ENCODE measurements around the gene SASH1. TPM values are rescaled to one million over a fixed set of nuclear protein-coding genes. Genes with fewer than 3 reads are reported as not detected.

The SASH1 gene
- total and polyA plus RNA-seq, 7 experiments from 2014 or later: 0.24 to 7.8 (median 1.4) TPM; not detected in 2

DNA sequence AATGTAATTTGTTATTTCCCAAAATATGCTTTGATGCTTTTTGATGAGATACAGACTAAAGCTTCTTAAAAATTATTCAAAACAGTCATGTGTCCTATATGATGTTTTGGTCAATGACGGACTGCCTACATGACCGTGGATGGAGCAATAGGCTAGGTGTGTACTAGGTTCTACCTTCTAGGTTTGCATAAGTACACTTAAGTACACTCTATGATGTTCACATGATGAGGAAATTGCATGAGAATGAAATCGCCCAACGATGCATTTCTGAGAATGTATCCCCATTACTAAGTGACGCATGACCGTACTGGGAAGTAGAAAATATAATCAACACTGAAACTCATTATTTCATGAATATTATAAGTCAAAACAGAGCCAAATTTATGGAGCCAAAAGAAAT is 252.9 kb downstream of the SASH1 start:
- Mint-ChIP-seq H3K9me3 (peaks cover 0 to 7% (median 0%) of the 10 kb centered on the region in 11 donors), H3K4me1 (peaks cover 0 to under 1% (median 0%) of the 10 kb centered on the region in 7 donors), H3K27ac (no peak overlapping the region), H3K27me3 (peaks cover 16 to 40% (median 21%) of the 10 kb centered on the region in 5 donors), H3K36me3 (no peaks in the 10 kb centered on the region), H3K4me3 (no peak overlapping the region)
- intact Hi-C loops (cut with micrococcal nuclease): no loop called here
- Histone ChIP-seq H3K4me1 (ENCODE audit: control insufficient read depth in 2 of 2, insufficient read depth in 2 of 2, low read length in 2 of 2) (no peaks in the 10 kb centered on the region), H3K9me3 (ENCODE audit: control insufficient read depth in 2 of 3, low read length in 3 of 3) (no peaks in the 10 kb centered on the region), H3K36me3 (ENCODE audit: control insufficient read depth in 2 of 3, insufficient read depth in 3 of 3, low read length in 3 of 3) (no peaks in the 10 kb centered on the region), H3K4me3 (ENCODE audit: low read length) (no peak overlapping the region), H3K27ac (ENCODE audit: low read depth, low read length) (no peak overlapping the region), H3K27me3 (ENCODE audit: control insufficient read depth in 2 of 2, insufficient read depth in 2 of 2, low read length in 2 of 2) (no peaks in the 10 kb centered on the region)
- no peak for DNase-seq
- ChIA-PET POLR2A (no interaction called here), CTCF (no interaction called here)
- no peak for ATAC-seq

DNA sequence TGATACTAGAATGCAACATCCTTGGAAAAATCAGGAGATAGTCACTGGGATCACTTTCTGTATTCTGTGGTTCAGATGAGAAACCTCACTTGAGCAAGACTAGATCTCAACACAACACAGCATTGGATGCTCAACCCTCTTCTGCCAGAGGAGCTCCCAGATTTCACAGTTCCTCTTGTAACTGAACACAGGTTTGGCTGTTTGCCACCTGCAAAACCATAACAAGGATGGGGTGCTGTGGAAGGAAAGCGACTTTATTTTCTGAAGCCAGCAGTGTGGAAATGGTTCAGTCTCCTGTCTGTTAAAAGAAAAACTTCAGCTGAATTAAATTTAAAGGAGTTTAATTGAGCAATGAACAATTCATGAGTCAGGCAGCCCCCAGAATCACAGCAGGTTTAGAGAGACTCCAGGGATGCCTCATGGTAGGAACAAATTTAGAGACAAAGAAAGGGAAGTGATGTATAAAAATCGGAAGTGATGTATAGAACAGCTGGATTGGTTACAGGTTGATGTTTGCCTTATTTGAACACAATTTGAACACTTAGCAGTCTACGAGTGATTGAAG is 254.3 kb downstream of the SASH1 start:
- Mint-ChIP-seq H3K9me3 (peaks cover 1 to 19% (median 4%) of the 10 kb centered on the region in 11 donors), H3K4me3 (no peak overlapping the region), H3K4me1 (no peaks in the 10 kb centered on the region), H3K27me3 (peaks cover 20 to 40% (median 21%) of the 10 kb centered on the region in 5 donors), H3K27ac (no peak overlapping the region), H3K36me3 (no peaks in the 10 kb centered on the region)
- POLR2A ChIA-PET: no interaction called here
- H3K9me3 ChIP-seq (ENCODE audit: control insufficient read depth in 2 of 3, low read length in 3 of 3): no peaks in the 10 kb centered on the region
- intact Hi-C loops (cut with micrococcal nuclease): no loop called here
- H3K4me3 ChIP-seq (ENCODE audit: low read length): no peak overlapping the region
- no peaks in the 10 kb centered on the region for H3K36me3 ChIP-seq (ENCODE audit: control insufficient read depth in 2 of 3, insufficient read depth in 3 of 3, low read length in 3 of 3)
- CTCF ChIA-PET: no interaction called here
- no peaks in the 10 kb centered on the region for H3K27me3 ChIP-seq (ENCODE audit: control insufficient read depth in 2 of 2, insufficient read depth in 2 of 2, low read length in 2 of 2)
- H3K4me1 ChIP-seq (ENCODE audit: control insufficient read depth in 2 of 2, insufficient read depth in 2 of 2, low read length in 2 of 2): no peaks in the 10 kb centered on the region
- DNase-seq: no peak
- no peak overlapping the region for H3K27ac ChIP-seq (ENCODE audit: low read depth, low read length)
- ATAC-seq: no peak

GRCh38 chr6:148598724-148599123 is 256.1 kb downstream of the SASH1 start:
- Mint-ChIP-seq H3K4me1 (no peaks in the 10 kb centered on the region), H3K36me3 (no peaks in the 10 kb centered on the region)
- CTCF ChIA-PET: no interaction called here

GRCh38 chr6:148599967-148600426 is 257.4 kb downstream of the SASH1 start:
- POLR2A ChIA-PET: no interaction called here
- ATAC-seq (no peak), DNase-seq (no peak)
- intact Hi-C loops (cut with micrococcal nuclease): no loop called here
- no peak overlapping the region for H3K4me3 Mint-ChIP-seq
- no peaks in the 10 kb centered on the region for H3K36me3 Mint-ChIP-seq
- Histone ChIP-seq H3K27me3 (ENCODE audit: control insufficient read depth in 2 of 2, insufficient read depth in 2 of 2, low read length in 2 of 2) (no peaks in the 10 kb centered on the region), H3K4me1 (ENCODE audit: control insufficient read depth in 2 of 2, insufficient read depth in 2 of 2, low read length in 2 of 2) (no peaks in the 10 kb centered on the region), H3K9me3 (ENCODE audit: control insufficient read depth in 2 of 3, low read length in 3 of 3) (no peaks in the 10 kb centered on the region), H3K27ac (ENCODE audit: low read depth, low read length) (no peak overlapping the region), H3K36me3 (ENCODE audit: control insufficient read depth in 2 of 3, insufficient read depth in 3 of 3, low read length in 3 of 3) (no peaks in the 10 kb centered on the region), H3K4me3 (ENCODE audit: low read length) (no peak overlapping the region)
- H3K27me3 Mint-ChIP-seq: peaks cover 12 to 29% (median 23%) of the 10 kb centered on the region in 5 donors
- CTCF ChIA-PET: no interaction called here
- no peak overlapping the region for H3K27ac Mint-ChIP-seq
- H3K4me1 Mint-ChIP-seq: no peaks in the 10 kb centered on the region
- peaks cover 3 to 27% (median 11%) of the 10 kb centered on the region in 11 donors for H3K9me3 Mint-ChIP-seq

More at GRCh38 chr6:148598724-148599123, 256.1 kb downstream of the SASH1 start:
- Histone ChIP-seq H3K27me3 (ENCODE audit: control insufficient read depth in 2 of 2, insufficient read depth in 2 of 2, low read length in 2 of 2) (no peaks in the 10 kb centered on the region), H3K9me3 (ENCODE audit: control insufficient read depth in 2 of 3, low read length in 3 of 3) (no peaks in the 10 kb centered on the region), H3K27ac (ENCODE audit: low read depth, low read length) (no peak overlapping the region), H3K4me1 (ENCODE audit: control insufficient read depth in 2 of 2, insufficient read depth in 2 of 2, low read length in 2 of 2) (no peaks in the 10 kb centered on the region), H3K36me3 (ENCODE audit: control insufficient read depth in 2 of 3, insufficient read depth in 3 of 3, low read length in 3 of 3) (no peaks in the 10 kb centered on the region), H3K4me3 (ENCODE audit: low read length) (no peak overlapping the region)
- H3K27ac Mint-ChIP-seq: no peak overlapping the region
- POLR2A ChIA-PET: no interaction called here
- DNase-seq (no peak), ATAC-seq (no peak)
- H3K9me3 Mint-ChIP-seq: peaks cover 3 to 27% (median 11%) of the 10 kb centered on the region in 11 donors
- peaks cover 17 to 30% (median 24%) of the 10 kb centered on the region in 5 donors for H3K27me3 Mint-ChIP-seq
- H3K4me3 Mint-ChIP-seq: no peak overlapping the region
- intact Hi-C loops (cut with micrococcal nuclease): no loop called here
